22Rv1 (cell line): ENCODE results near the gene FAM222A.

Experiments
- CTCF ChIP-seq: fragments of 450-650 bp; IDR thresholded peaks from 2 replicates; pipeline ENCODE4 v1.5.1; 2017; ENCODE audit warnings: mild to moderate bottlenecking
- ZFX ChIP-seq: fragments of 450-650 bp; IDR thresholded peaks from 2 replicates; pipeline ENCODE4 v1.6.1; 2017; ENCODE audit warnings: antibody characterized with exemption, borderline replicate concordance

- no peak for TF ChIP-seq CTCF
- TF ChIP-seq ZFX, result no peak
Observed at GRCh38 chr12:109689426-109689825, 24.2 kb upstream of the FAM222A start.
